ENCODE data around the gene DEUP1. TPM values are rescaled to one million over a fixed set of nuclear protein-coding genes. Genes with fewer than 3 reads are reported as not detected.

Gene DEUP1
- total and polyA plus RNA-seq, 9 of the 15 experiments (the other 6 are each of a cell fraction or from before 2014, with no cell fraction given): 1.4 to 10.9 (median 9.3) TPM

DNA sequence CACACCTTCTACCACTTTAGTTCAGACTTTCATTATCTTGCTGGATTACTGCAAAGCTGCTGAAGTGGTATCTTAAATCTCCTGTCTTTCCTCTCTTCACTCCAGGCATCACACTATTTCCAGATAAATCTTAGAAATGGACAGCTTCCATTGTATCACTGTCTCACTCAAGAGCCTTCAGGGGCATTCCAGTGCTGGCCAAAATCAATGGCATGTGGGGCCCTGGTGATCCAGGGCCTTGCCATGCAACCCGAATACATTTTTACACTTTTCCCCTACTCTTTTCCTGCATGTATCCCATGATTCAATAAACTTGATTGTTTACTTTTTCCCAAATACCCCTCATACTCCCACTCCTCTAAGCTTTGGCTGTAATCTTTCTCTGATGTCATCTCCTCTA, 39.4 kb upstream of the DEUP1 start (continued):
- TF ChIP-seq POLR2AphosphoS2 (IDR thresholded peaks at IDR 0.05; ENCODE audit: low read length) (no peak), ZNF584 (CRISPR knock-in tag; IDR thresholded peaks at IDR 0.05; ENCODE audit: low read depth) (no peak), PCBP1 (IDR thresholded peaks at IDR 0.05; ENCODE audit: low read depth, low read length, poor library complexity, severe bottlenecking) (no peak), TARDBP (IDR thresholded peaks at IDR 0.05) (no peak), BRCA1 (IDR thresholded peaks at IDR 0.05) (no peak), BRCA1 (CRISPR knock-in tag; IDR thresholded peaks at IDR 0.05) (no peak), NFIX (CRISPR knock-in tag; IDR thresholded peaks at IDR 0.05; ENCODE audit: low read depth) (no peak), HCFC1 (IDR thresholded peaks at IDR 0.05; ENCODE audit: low read depth, low read length) (no peak), PHF21A (IDR thresholded peaks at IDR 0.05; ENCODE audit: borderline replicate concordance, low read depth) (no peak), CBFB (CRISPR knock-in tag; IDR thresholded peaks at IDR 0.05) (no peak)
- TF ChIP-seq, protein P1, sequence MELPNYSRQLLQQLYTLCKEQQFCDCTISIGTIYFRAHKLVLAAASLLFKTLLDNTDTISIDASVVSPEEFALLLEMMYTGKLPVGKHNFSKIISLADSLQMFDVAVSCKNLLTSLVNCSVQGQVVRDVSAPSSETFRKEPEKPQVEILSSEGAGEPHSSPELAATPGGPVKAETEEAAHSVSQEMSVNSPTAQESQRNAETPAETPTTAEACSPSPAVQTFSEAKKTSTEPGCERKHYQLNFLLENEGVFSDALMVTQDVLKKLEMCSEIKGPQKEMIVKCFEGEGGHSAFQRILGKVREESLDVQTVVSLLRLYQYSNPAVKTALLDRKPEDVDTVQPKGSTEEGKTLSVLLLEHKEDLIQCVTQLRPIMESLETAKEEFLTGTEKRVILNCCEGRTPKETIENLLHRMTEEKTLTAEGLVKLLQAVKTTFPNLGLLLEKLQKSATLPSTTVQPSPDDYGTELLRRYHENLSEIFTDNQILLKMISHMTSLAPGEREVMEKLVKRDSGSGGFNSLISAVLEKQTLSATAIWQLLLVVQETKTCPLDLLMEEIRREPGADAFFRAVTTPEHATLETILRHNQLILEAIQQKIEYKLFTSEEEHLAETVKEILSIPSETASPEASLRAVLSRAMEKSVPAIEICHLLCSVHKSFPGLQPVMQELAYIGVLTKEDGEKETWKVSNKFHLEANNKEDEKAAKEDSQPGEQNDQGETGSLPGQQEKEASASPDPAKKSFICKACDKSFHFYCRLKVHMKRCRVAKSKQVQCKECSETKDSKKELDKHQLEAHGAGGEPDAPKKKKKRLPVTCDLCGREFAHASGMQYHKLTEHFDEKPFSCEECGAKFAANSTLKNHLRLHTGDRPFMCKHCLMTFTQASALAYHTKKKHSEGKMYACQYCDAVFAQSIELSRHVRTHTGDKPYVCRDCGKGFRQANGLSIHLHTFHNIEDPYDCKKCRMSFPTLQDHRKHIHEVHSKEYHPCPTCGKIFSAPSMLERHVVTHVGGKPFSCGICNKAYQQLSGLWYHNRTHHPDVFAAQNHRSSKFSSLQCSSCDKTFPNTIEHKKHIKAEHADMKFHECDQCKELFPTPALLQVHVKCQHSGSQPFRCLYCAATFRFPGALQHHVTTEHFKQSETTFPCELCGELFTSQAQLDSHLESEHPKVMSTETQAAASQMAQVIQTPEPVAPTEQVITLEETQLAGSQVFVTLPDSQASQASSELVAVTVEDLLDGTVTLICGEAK (IDR thresholded peaks at IDR 0.05): no peak
- TF ChIP-seq, protein P1 (CRISPR knock-in tag; IDR thresholded peaks at IDR 0.05): no peak
- TF ChIP-seq, protein P2, sequence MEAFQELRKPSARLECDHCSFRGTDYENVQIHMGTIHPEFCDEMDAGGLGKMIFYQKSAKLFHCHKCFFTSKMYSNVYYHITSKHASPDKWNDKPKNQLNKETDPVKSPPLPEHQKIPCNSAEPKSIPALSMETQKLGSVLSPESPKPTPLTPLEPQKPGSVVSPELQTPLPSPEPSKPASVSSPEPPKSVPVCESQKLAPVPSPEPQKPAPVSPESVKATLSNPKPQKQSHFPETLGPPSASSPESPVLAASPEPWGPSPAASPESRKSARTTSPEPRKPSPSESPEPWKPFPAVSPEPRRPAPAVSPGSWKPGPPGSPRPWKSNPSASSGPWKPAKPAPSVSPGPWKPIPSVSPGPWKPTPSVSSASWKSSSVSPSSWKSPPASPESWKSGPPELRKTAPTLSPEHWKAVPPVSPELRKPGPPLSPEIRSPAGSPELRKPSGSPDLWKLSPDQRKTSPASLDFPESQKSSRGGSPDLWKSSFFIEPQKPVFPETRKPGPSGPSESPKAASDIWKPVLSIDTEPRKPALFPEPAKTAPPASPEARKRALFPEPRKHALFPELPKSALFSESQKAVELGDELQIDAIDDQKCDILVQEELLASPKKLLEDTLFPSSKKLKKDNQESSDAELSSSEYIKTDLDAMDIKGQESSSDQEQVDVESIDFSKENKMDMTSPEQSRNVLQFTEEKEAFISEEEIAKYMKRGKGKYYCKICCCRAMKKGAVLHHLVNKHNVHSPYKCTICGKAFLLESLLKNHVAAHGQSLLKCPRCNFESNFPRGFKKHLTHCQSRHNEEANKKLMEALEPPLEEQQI (IDR thresholded peaks at IDR 0.05): no peak
